Caco-2 (cell line): ENCODE results near the gene C2CD3. TPM values are rescaled to one million over a fixed set of nuclear protein-coding genes. Genes with fewer than 3 reads are reported as not detected.

ENCODE experiments used
- BruUV-seq: library from RNA; stranded (reverse); fragments of 400-500 nt; replicated peaks from 2 replicates; lab custom pipeline; 2021; lab: Mats Ljungman, UMichigan
- CTCF ChIA-PET: fragments of 300-600 bp; sonication (Branson Sonifier 250); formaldehyde crosslinking; loops from one replicate; lab custom pipeline; 2022; ENCODE audit warnings: antibody characterized with exemption; lab: Charles Lee
- POLR2A ChIA-PET: fragments of 300-600 bp; sonication (Branson Sonifier 250); formaldehyde crosslinking; loops from one replicate; lab custom pipeline; 2022; ENCODE audit warnings: antibody characterized with exemption; lab: Charles Lee
- DNase-seq, 2 experiments: peaks; one replicate each; pipeline versions ENCODE4 v3.0.0 to v3.0.0-alpha.2; 2020 to 2022
- H3K27me3 ChIP-seq: replicated peaks from 2 replicates; pipeline ENCODE4 v1.6.0; 2011; ENCODE audit warnings: low read length; ENCODE audit not compliant: control insufficient read depth, insufficient read depth
- H3K36me3 ChIP-seq: 2 replicates; pipeline ENCODE4 v1.5.1; 2011; ENCODE audit warnings: low read length; ENCODE audit not compliant: control insufficient read depth, insufficient read depth
- H3K4me1 ChIP-seq: fragments of 250-450 bp; sonication (Bioruptor Pico); 2 replicates; pipeline ENCODE4 v1.5.1; 2020; ENCODE audit warnings: mild to moderate bottlenecking
- H3K4me3 ChIP-seq: 2 replicates; pipeline ENCODE4 v1.5.1; 2011; ENCODE audit warnings: low read depth, mild to moderate bottlenecking, control low read depth, low read length
- H3K9me3 ChIP-seq: fragments of 250-450 bp; sonication (Bioruptor Pico); 2 replicates; pipeline ENCODE4 v1.5.1; 2020; ENCODE audit warnings: mild to moderate bottlenecking, moderate library complexity
- H3K27ac Mint-ChIP-seq: one replicate; pipeline ENCODE4 v1.8.0; 2022; ENCODE audit warnings: mixed read lengths; ENCODE audit not compliant: unreplicated experiment
- H3K27me3 Mint-ChIP-seq: one replicate; pipeline ENCODE4 v1.8.0; 2022; ENCODE audit warnings: mixed read lengths; ENCODE audit not compliant: insufficient read depth, unreplicated experiment
- H3K36me3 Mint-ChIP-seq: one replicate; pipeline ENCODE4 v1.8.0; 2022; ENCODE audit warnings: mild to moderate bottlenecking, mixed read lengths; ENCODE audit not compliant: insufficient read depth, unreplicated experiment
- H3K4me1 Mint-ChIP-seq: one replicate; pipeline ENCODE4 v1.8.0; 2022; ENCODE audit warnings: low read depth, mixed read lengths; ENCODE audit not compliant: unreplicated experiment
- H3K4me3 Mint-ChIP-seq: one replicate; pipeline ENCODE4 v1.8.0; 2022; ENCODE audit warnings: mild to moderate bottlenecking, moderate library complexity, mixed read lengths; ENCODE audit not compliant: unreplicated experiment
- H3K9me3 Mint-ChIP-seq: one replicate; pipeline ENCODE4 v1.8.0; 2022; ENCODE audit warnings: mixed read lengths; ENCODE audit not compliant: unreplicated experiment
- intact Hi-C: fragments of 100-400 bp; cut with micrococcal nuclease; formaldehyde crosslinking; loops from one replicate; pipeline ENCODE4 v1.10.0; 2022; ENCODE audit not compliant: unreplicated experiment
- total RNA-seq: library from RNA; stranded (reverse); gene quantifications from 2 replicates; pipeline ENCODE4 v1.2.3, GENCODE V29; 2022
- TF ChIP-seq, protein P1 (sequence below), 2 experiments: fragments of 200-600 bp in 1 of 2; IDR thresholded peaks; 1 replicate in 1 of 2; 2 replicates in 1 of 2; pipeline versions ENCODE4 v1.5.1 to v1.8.0; 2011 to 2022; ENCODE audit warnings: antibody characterized with exemption in 1 of 2, control low read depth in 1 of 2, inconsistent platforms in 1 of 2, low read depth in 1 of 2, low read length in 1 of 2, mild to moderate bottlenecking in 1 of 2, moderate library complexity in 1 of 2; ENCODE audit not compliant: insufficient read depth in 1 of 2, severe bottlenecking in 1 of 2, unreplicated experiment in 1 of 2

Gene C2CD3
- total RNA-seq, 1 experiment from 2014 or later, result 47.5 TPM

- ChIA-PET CTCF (interaction anchor here (0.7 kb wide), 1 partner anchor 73 kb away, joined by 3 read pairs; no protein-coding TSS in a partner anchor), POLR2A (no interaction called here)
- TF ChIP-seq, protein P1, sequence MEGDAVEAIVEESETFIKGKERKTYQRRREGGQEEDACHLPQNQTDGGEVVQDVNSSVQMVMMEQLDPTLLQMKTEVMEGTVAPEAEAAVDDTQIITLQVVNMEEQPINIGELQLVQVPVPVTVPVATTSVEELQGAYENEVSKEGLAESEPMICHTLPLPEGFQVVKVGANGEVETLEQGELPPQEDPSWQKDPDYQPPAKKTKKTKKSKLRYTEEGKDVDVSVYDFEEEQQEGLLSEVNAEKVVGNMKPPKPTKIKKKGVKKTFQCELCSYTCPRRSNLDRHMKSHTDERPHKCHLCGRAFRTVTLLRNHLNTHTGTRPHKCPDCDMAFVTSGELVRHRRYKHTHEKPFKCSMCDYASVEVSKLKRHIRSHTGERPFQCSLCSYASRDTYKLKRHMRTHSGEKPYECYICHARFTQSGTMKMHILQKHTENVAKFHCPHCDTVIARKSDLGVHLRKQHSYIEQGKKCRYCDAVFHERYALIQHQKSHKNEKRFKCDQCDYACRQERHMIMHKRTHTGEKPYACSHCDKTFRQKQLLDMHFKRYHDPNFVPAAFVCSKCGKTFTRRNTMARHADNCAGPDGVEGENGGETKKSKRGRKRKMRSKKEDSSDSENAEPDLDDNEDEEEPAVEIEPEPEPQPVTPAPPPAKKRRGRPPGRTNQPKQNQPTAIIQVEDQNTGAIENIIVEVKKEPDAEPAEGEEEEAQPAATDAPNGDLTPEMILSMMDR (IDR thresholded peaks at IDR 0.05; ENCODE audit: insufficient read depth in 1 of 2, low read depth in 1 of 2, low read length in 1 of 2, severe bottlenecking in 1 of 2, unreplicated experiment in 1 of 2), result no peak
- Mint-ChIP-seq H3K4me3 (no peak overlapping the region), H3K4me1 (no peaks in the 10 kb centered on the region), H3K27ac (no peak overlapping the region), H3K27me3 (no peaks in the 10 kb centered on the region), H3K9me3 (no peaks in the 10 kb centered on the region), H3K36me3 (peaks cover 10% of the 10 kb centered on the region)
- intact Hi-C loops, result no loop called here
- no peaks in the 10 kb centered on the region for H3K9me3 ChIP-seq
- no peaks in the 10 kb centered on the region; the same call in 1 of the 2 replicates for H3K27me3 ChIP-seq
- BruUV-seq, result no TSS peak
- no peak overlapping the region for H3K4me3 ChIP-seq
- no peaks in the 10 kb centered on the region for H3K36me3 ChIP-seq
- peak in 1 of 2 experiments; percentile 42 for DNase-seq
- no peaks in the 10 kb centered on the region for H3K4me1 ChIP-seq
These were observed 205.1 kb downstream of the C2CD3 start for GRCh38 chr11:73965764-73966121.

DNA sequence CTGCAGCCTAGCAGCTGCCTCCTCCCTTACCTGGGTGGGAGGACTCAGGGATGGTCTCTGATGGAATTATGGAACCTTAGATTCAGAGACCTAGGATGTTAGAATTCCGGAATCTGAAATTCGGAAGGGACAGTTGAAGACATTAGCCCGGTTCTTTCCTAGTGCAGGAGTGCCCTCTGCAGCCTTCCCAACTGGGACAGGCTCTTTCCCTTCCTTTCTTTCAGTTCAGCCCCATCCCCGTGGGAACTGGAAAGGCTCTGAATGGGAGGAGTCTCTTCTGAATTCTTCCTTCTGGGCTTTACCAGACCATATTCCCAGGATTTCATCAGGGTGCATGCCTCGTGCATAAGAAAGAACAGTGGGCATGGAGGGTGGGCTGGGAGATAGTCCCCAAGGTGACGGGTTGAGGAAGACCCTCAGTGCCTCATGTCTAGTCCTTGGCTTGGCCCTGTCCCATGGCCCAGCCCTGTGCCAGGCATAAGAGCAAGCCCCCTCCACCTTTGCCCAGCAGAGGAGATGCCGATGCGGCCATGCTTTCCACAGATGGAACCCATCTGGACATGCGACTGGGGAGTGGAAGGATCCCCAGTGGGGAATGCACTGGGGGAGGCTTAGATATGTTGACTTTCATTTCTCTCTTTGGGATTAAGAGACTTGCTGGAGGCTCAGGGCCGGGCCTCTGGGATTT lies 205.6 kb downstream of the C2CD3 start:
- TF ChIP-seq, protein P1 (IDR thresholded peaks at IDR 0.05; ENCODE audit: insufficient read depth in 1 of 2, low read depth in 1 of 2, low read length in 1 of 2, severe bottlenecking in 1 of 2, unreplicated experiment in 1 of 2), result no peak
- POLR2A ChIA-PET, result interaction anchor here (0.8 kb wide), 1 partner anchor 293 kb away, joined by 4 read pairs; no protein-coding TSS in a partner anchor
- Histone ChIP-seq H3K4me3 (no peak overlapping the region), H3K4me1 (no peaks in the 10 kb centered on the region), H3K27me3 (no peaks in the 10 kb centered on the region; the same call in 1 of the 2 replicates), H3K36me3 (no peaks in the 10 kb centered on the region), H3K9me3 (no peaks in the 10 kb centered on the region)
- DNase-seq, result peak; percentile 36 to 37
- no peak overlapping the region for H3K4me3 Mint-ChIP-seq
- no peaks in the 10 kb centered on the region for H3K9me3 Mint-ChIP-seq
- no peaks in the 10 kb centered on the region for H3K4me1 Mint-ChIP-seq
- no TSS peak for BruUV-seq
- peaks cover 10% of the 10 kb centered on the region for H3K36me3 Mint-ChIP-seq
- intact Hi-C loops, result no loop called here
- CTCF ChIA-PET, result no interaction called here
- no peak overlapping the region for H3K27ac Mint-ChIP-seq
- no peaks in the 10 kb centered on the region for H3K27me3 Mint-ChIP-seq

DNA sequence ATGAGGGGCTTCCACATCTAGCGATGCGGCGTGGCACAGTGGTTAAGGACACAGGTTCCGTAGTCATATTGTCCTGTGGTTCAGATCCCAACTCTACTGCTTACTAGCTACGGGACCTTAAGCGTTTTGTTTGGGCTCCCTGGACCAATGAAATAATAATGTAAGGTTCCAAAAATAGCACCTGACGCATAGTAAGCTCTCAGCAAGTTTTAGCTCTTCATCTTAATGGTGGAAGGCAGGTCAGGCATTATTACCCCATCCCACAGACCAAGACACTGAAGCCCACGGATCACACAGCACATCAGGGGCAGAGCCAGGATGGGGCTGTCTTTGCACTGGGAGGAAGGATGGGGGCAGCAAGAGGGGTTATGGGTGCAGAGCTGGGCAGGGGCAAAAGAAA lies 206.9 kb downstream of the C2CD3 start:
- ChIA-PET POLR2A (interaction anchor here (0.6 kb wide), 1 partner anchor 418 kb away, joined by 3 read pairs; no protein-coding TSS in a partner anchor), CTCF (interaction anchor here (0.6 to 1.4 kb wide), 9 partner anchors 18 to 485 kb away, joined by 3 to 11 read pairs (median 3); partner anchors contain the start of genes C2CD3, PPME1 and UCP2)
- Mint-ChIP-seq H3K4me3 (no peak overlapping the region), H3K36me3 (peaks cover 7% of the 10 kb centered on the region), H3K4me1 (no peaks in the 10 kb centered on the region), H3K9me3 (no peaks in the 10 kb centered on the region), H3K27me3 (no peaks in the 10 kb centered on the region), H3K27ac (no peak overlapping the region)
- no peaks in the 10 kb centered on the region for H3K9me3 ChIP-seq
- H3K4me1 ChIP-seq, result no peaks in the 10 kb centered on the region
- H3K4me3 ChIP-seq, result no peak overlapping the region
- no peaks in the 10 kb centered on the region; the same call in 1 of the 2 replicates for H3K27me3 ChIP-seq
- intact Hi-C loops, result loop anchor here (1.0 to 5.0 kb wide), 5 partner anchors 18 to 484 kb away; partner anchors contain the start of genes C2CD3, PPME1 and UCP2
- no peak for DNase-seq
- BruUV-seq, result no TSS peak
- no peaks in the 10 kb centered on the region for H3K36me3 ChIP-seq
- TF ChIP-seq, protein P1 (IDR thresholded peaks at IDR 0.05; ENCODE audit: insufficient read depth in 1 of 2, low read depth in 1 of 2, low read length in 1 of 2, severe bottlenecking in 1 of 2, unreplicated experiment in 1 of 2), result no peak

Other genes with a start within 250 kb of the C2CD3 start
- 0.52 TPM in 1 of 2 replicates, not detected in the other for gene DNAJB13, start 220.0 kb downstream of the C2CD3 start, total RNA-seq
- 100 and 144 TPM in 2 replicates for gene UCP2, start 188.2 kb downstream of the C2CD3 start, total RNA-seq
- gene UCP3, start 161.9 kb downstream of the C2CD3 start, total RNA-seq, result 0.84 and 1.2 TPM in 2 replicates
- 109 and 114 TPM in 2 replicates for gene PPME1, start 287 bp upstream of the C2CD3 start, total RNA-seq
- gene P4HA3, start 140.6 kb upstream of the C2CD3 start, total RNA-seq, result 0.42 TPM in 1 of 2 replicates, not detected in the other
- 7.7 and 8.0 TPM in 2 replicates for gene PGM2L1, start 227.4 kb upstream of the C2CD3 start, total RNA-seq